IPS-18a (cell line): ENCODE data around the gene ZNF593.

Experiments used
- H3K27ac ChIP-seq: one replicate; pipeline ENCODE4 v1.5.1; 2013; ENCODE audit warnings: low read length
- H3K27me3 ChIP-seq: one replicate; pipeline ENCODE4 v1.6.1; 2013; ENCODE audit warnings: mild to moderate bottlenecking, low read length; ENCODE audit not compliant: control insufficient read depth, insufficient read depth
- H3K36me3 ChIP-seq: one replicate; pipeline ENCODE4 v1.6.1; 2013; ENCODE audit warnings: low read depth, low read length; ENCODE audit not compliant: control insufficient read depth
- H3K4me1 ChIP-seq: one replicate; pipeline ENCODE4 v1.6.1; 2013; ENCODE audit warnings: low read depth, low read length; ENCODE audit not compliant: control insufficient read depth
- H3K4me3 ChIP-seq: one replicate; pipeline ENCODE4 v1.5.1; 2013; ENCODE audit warnings: low read length
- H3K9ac ChIP-seq: one replicate; pipeline ENCODE4 v1.6.1; 2013; ENCODE audit warnings: mild to moderate bottlenecking, low read length, moderate library complexity
- H3K9me3 ChIP-seq: one replicate; pipeline ENCODE4 v1.6.1; 2013; ENCODE audit warnings: low read depth, low read length; ENCODE audit not compliant: control insufficient read depth

ZNF593 gene

DNA sequence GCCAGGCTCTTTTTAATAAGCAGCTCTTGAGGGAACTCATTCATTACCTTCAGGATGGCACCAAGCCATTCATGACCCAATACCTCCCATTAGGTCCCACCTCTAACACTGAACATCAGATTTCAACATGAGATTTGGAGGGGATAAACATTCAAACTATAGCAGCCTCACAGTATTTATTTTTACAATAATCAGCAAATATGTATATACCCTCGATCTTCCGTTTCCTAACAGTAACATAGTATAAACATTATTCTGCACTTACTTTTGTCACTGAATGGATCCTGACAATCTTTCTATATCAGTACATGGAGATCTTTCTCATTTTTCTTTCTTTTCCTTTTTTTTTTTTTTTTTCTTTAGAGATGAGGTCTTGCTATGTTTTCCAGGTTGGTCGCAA, 26.1 kb downstream of the ZNF593 start:
- Histone ChIP-seq H3K27me3 (no peaks in the 10 kb centered on the region), H3K36me3 (no peaks in the 10 kb centered on the region), H3K27ac (no peak overlapping the region), H3K9ac (no peak overlapping the region), H3K4me3 (no peak overlapping the region), H3K4me1 (peaks cover 3% of the 10 kb centered on the region), H3K9me3 (no peaks in the 10 kb centered on the region)

DNA sequence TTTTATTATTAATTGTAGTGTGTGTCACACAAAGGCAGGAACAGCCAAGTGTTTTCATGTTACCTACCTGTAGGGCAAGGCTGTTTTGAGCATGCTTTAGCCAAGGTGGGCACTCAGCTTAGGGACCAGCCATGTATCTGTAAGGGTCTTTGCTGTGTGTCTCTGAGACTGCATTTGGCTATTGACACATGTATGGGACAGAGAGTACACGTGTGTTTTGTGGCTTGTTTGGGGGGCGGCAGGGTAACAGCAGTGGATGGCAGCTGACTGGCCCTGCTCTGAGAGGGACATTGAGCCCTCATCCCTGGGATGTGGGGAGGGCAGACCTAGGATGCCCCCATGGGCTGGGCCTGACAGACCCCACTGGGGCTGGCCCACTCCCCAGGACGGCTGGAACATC, 27.6 kb downstream of the ZNF593 start:
- Histone ChIP-seq H3K27me3 (no peaks in the 10 kb centered on the region), H3K9me3 (no peaks in the 10 kb centered on the region), H3K4me1 (no peaks in the 10 kb centered on the region), H3K36me3 (no peaks in the 10 kb centered on the region), H3K4me3 (no peak overlapping the region), H3K9ac (no peak overlapping the region), H3K27ac (no peak overlapping the region)

DNA sequence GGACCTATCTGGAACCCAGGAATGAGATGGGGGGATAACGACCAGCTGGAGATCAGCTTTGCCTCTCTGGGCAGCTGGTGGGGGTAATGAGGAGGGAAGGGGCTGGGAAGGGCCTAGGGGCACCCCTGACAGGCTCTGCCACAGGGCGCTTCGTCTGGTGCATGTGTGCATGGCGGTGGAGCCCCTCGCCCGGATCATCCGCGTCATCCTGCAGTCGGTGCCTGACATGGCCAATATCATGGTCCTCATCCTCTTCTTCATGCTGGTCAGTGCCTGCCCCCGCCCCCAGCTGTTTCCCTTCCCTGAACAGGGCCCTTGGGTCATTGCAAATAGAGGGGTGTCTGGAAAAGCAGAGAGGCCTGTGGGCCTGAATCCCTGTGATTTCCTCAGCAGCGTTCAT, 28.1 kb downstream of the ZNF593 start:
- Histone ChIP-seq H3K4me1 (no peaks in the 10 kb centered on the region), H3K27ac (no peak overlapping the region), H3K4me3 (no peak overlapping the region), H3K9me3 (no peaks in the 10 kb centered on the region), H3K36me3 (no peaks in the 10 kb centered on the region), H3K9ac (no peak overlapping the region), H3K27me3 (peaks cover 3% of the 10 kb centered on the region)

DNA sequence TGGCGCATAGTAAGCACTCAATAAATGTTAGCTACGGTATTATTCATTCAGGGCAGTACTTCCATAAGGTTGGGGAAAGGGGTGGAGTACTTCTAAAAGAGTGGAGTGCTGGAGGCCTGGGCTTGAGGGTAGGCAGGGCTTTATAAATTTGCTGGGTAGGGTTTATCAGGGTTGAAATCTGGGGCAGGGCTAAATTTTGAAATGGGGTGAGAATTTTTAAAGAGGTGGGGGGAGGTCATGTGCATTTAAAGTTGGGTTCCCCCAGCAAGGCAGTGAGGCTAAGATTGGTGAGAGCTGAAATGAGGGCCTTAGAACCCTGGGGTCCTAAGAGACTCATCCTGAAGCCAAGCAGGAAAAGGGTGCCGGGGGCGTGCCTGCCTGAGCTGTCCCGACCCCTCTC, 30.7 kb downstream of the ZNF593 start:
- H3K4me1 ChIP-seq = no peaks in the 10 kb centered on the region
- H3K9me3 ChIP-seq = no peaks in the 10 kb centered on the region
- peak overlapping the region; percentile 54 for H3K4me3 ChIP-seq
- no peak overlapping the region for H3K27ac ChIP-seq
- no peaks in the 10 kb centered on the region for H3K36me3 ChIP-seq
- H3K27me3 ChIP-seq = peaks cover 6% of the 10 kb centered on the region
- H3K9ac ChIP-seq = no peak overlapping the region

DNA sequence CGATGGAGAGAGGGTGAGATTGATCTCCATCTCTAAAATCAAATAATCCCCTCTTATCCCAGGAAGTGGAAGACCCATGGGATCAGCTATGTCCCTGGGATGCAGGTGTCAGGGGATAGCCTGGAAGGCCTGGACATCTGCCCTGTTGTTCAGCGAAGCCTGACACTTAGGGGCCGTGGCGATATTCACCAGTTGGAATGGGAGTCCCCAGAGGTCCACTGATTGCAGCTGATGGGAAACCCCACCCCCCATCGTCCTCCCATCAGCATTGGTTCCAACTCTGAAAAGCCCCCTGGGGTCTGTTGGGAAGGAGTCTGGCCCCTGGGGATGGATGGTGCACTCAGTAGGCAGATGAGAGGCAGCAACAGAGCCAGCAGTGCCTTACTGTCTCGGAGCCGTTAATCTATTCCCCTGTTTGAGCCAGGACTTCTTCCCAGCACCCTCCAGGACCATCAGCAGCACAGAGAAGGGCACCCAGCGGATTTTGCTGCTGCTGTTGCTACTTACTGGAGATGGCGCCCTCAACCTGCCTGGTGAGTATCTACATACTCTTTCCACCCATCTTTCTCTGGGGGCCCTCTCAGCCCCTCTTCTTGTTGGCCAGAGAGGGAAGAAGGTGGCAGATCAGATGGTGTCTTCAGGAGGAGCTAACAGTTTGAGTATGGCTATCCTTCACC, 34.1 kb downstream of the ZNF593 start:
- Histone ChIP-seq H3K9ac (no peak overlapping the region), H3K9me3 (no peaks in the 10 kb centered on the region), H3K4me3 (no peak overlapping the region), H3K27ac (no peak overlapping the region), H3K36me3 (no peaks in the 10 kb centered on the region), H3K4me1 (no peaks in the 10 kb centered on the region), H3K27me3 (peaks cover 6% of the 10 kb centered on the region)

DNA sequence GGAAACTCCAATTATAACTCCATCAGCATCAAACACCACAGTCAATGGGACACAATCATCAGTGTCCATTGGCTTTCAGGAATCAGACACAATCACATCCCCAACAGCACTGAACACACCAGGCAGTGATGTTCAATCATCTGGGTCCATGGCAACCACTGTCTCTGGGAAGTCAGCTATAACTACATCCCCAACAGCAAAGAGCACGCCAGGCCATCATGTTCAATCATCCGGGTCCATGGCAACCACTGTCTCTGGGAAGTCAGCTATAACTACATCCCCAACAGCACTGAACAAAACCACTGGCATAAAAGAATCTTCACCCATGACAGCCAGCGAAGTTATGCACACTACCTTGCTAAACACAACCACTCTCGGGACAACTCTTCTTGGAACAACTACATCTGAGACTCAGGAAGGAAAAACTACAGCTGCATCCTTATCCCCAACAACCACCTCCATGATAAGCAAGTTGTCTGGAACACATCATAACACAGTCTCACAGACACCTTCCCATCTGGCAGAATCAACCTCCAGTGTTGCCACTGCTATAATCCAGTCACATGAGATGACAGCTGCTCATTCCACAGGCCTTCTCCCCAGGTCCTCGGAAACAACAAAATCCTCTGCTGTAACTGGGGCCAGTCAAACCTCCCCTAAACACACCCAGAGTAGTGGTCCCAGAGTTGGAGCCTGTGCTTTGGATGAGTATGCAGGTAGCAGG, 40.6 kb downstream of the ZNF593 start:
- H3K27ac ChIP-seq = no peak overlapping the region
- no peak overlapping the region for H3K4me3 ChIP-seq
- no peaks in the 10 kb centered on the region for H3K27me3 ChIP-seq
- H3K9ac ChIP-seq = no peak overlapping the region
- H3K36me3 ChIP-seq = no peaks in the 10 kb centered on the region
- H3K4me1 ChIP-seq = no peaks in the 10 kb centered on the region
- no peaks in the 10 kb centered on the region for H3K9me3 ChIP-seq

DNA sequence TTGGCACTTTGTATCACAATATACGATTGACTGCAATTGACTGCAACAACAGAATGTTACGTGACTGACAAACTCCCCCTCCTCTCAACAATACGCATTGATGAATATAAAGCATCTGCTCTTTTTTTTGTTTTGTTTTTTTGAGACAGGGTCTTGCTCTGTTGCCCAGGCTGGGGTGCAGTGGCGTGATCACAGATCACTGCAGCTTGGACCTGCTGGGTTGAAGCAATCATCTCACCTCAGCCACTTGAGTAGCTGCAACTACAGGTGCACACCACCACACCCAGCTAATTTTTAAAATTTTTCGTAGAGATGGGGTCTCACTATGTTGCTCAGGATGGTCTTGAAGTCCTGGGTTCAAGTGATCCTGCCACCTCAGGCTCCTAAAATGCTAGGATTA, 43.0 kb downstream of the ZNF593 start:
- H3K4me3 ChIP-seq = no peak overlapping the region
- H3K4me1 ChIP-seq = no peaks in the 10 kb centered on the region
- H3K9me3 ChIP-seq = no peaks in the 10 kb centered on the region
- no peak overlapping the region for H3K9ac ChIP-seq
- no peak overlapping the region for H3K27ac ChIP-seq
- no peaks in the 10 kb centered on the region for H3K36me3 ChIP-seq
- H3K27me3 ChIP-seq = no peaks in the 10 kb centered on the region

DNA sequence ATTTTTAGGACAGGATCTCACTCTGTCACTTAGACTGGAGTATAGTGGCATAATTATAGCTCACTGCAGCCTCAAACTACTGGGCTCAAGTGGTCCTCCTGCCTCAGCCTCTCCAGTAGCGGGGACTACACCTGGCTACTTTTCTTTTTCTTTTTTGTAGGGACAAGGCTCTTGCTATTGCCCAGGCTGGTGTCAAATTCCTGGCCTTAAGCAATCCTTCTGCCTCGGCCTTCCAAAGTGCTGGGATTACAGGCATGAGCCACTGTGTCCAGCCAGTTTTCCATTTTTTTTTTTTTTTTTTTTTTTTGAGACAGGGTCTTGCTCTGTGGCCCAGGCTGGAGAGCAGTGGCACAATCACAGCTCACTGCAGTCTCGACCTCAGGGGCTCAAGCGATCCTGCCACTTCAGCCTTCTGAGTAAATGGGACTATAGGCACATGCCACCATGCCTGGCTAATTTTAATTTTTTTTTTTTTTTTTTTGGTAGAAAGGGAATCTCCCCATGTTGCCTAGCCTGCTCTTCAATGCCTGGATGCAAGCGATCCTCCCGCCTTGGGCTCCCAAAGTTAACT, 43.7 kb downstream of the ZNF593 start:
- H3K4me3 ChIP-seq = no peak overlapping the region
- H3K27ac ChIP-seq = no peak overlapping the region
- no peaks in the 10 kb centered on the region for H3K9me3 ChIP-seq
- no peaks in the 10 kb centered on the region for H3K4me1 ChIP-seq
- H3K9ac ChIP-seq = no peak overlapping the region
- H3K36me3 ChIP-seq = no peaks in the 10 kb centered on the region
- H3K27me3 ChIP-seq = no peaks in the 10 kb centered on the region

DNA sequence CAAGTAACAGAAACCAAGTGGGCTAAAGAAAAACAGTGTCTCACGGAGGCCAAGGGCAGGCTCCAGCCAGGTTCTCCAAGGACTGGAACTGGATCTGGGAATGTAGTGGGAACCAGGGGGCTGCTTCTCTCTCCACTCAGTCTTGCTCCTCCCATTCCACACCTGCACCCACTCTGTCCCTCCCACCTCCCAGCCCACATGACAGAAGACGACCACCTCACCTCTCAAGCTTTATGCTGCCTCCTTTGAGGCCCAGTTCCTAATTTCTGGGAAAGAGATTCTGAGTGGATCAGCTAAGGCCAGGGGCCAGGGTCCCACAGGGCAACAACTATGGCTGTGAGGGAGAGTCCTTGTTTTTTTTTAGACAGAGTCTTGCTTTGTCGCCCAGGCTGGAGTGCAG, 45.5 kb downstream of the ZNF593 start:
- Histone ChIP-seq H3K9me3 (no peaks in the 10 kb centered on the region), H3K9ac (no peak overlapping the region), H3K27me3 (no peaks in the 10 kb centered on the region), H3K4me3 (no peak overlapping the region), H3K27ac (no peak overlapping the region), H3K4me1 (no peaks in the 10 kb centered on the region), H3K36me3 (no peaks in the 10 kb centered on the region)

DNA sequence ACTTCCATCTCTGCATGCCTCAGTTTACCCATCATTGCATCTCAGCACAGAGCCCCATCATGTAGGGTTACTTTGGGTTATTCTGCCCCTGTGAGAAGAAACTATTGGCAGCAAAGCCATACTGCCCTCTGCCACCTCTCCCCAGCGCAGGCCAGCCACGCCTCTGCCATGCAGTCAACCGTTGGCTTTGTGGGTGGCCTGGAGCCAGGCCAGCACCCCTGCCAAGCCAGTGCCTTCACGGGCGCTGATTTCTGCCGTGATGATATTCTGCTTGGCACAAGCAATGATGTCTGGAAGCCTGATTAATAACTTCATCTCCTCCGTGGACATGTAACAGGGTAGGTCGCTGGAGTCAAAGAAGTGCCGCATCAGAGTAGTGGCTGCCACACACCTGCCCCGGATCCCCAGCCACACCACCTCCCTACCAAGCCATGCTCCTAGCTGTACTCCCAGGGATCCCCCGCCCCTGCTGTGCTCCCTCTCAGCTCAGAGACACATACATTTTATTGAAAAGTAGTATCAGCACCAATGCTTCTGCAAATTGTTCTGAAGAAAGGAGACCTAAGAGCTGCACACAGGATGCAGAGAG, 49.3 kb downstream of the ZNF593 start:
- Histone ChIP-seq H3K36me3 (no peaks in the 10 kb centered on the region), H3K27ac (no peak overlapping the region), H3K9ac (no peak overlapping the region), H3K4me3 (no peak overlapping the region), H3K9me3 (no peaks in the 10 kb centered on the region), H3K4me1 (no peaks in the 10 kb centered on the region), H3K27me3 (peaks cover 15% of the 10 kb centered on the region)
